ENCODE data around the gene OXLD1.

The OXLD1 gene

DNA sequence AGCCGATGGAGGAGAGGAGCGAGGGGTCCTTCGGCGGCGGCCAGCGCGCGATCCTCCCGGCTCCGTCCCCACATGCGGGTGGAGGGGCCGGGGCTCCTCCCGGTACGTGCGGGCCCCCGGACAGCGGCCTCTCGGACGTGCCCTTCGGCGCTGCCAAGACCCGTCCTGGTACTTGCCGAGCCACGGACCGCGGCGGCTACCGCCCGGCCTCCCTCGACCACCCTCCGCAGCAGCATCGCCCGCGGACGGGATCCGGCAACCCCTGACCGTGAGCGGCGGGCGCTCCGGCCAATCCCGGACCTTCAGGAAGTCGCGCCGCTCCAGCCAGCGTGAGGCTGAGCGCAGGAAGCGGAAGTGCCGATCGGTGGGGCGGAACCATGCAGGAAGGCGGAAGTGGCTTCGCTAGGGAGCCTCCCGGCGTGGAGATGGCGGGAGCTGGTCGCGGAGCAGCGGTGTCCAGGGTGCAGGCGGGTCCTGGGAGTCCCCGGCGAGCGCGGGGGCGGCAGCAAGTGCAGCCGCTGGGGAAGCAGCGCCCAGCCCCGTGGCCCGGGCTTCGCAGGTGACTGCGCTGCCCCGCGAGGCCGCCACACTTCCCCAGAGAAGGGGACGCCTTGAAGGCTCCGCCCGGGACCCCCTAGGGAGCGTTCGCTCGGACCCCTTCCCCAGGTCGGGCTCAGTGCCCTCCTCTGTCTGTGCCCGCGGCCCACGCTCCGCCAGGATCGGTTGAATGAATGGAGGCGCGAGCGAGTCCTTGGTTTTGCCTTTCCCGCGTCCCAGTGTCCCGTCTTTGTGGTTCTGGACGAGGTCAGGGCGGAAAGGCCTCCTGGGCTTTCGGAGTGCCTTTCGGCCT lies at the start of gene OXLD1, which contains the start of gene CCDC137:
OXLD1 (minus strand) TSS at position 264 of the 850 bp plus-strand sequence; CDS start at position 236, 28 bp downstream.
CCDC137 (plus strand) TSS at position 396 of the 850 bp plus-strand sequence; CDS start at position 426, 30 bp downstream.
- no peak for DNase-seq

DNA sequence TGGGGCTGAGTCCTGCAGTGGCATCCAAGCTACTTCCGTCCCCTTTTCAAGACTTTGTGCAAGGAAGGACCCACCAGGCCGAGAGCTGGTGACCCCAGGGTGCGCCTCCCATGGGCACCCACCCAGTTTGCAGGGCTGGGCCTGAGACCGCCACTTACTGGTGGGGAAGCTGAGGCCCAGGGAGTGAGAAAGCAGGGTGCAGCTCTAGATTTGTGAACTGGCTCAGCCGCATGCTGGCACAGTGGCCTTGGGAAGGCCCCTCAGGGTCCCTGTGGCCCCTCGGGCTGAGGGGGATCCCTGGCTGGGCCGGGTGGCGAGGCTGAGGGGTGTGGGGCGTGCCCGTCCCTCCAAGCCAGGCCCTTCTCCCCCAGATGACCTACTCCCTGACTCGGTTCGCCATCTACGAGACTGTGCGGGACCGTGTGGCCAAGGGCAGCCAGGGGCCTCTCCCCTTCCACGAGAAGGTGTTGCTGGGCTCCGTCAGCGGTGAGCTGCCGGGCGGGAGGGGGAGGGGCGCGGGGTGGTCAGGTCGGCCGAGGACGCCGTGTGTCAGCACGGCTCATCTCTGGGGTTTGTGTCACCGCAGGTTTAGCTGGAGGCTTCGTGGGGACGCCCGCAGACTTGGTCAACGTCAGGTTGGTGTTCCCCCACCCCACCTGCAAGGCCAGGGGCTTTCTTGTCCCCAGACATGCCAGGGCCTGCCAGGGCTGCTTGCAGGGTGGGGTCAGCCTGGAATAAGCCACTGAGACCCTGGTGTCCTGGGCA lies 48.9 kb upstream of the OXLD1 start:
- DNase-seq: no peak

DNA sequence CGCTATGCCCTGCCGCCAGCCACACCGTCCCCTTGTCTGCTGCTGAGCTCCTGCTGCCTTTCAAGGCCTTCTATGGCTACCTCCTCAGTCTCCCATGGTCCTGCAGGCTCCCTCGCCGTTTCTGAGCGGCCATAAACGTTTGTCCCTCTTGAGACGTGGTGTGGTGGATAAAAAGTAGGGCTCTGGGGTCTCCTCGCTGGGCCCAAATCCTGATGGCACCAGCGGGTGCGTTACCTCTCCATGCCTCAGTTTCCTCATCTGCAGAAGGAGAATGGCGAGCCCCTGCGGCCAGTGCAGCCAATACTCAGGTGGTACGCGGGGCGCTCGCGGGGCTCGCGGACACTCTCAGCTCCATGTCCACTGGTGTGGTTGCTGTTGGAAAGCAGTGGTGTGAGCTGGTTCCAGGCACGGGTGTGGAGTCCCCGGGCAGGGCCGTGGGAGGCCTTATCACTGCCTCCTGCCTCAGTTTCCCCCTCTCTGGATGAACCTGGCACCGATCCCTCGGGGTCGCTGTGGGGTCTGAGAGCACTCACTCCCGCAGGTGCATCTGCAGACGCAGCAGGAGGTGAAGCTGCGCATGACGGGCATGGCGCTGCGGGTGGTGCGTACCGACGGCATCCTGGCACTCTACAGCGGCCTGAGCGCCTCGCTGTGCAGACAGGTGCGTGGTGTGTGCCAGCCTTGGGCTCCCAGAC lies 48.2 kb upstream of the OXLD1 start:
- no peak for DNase-seq

DNA sequence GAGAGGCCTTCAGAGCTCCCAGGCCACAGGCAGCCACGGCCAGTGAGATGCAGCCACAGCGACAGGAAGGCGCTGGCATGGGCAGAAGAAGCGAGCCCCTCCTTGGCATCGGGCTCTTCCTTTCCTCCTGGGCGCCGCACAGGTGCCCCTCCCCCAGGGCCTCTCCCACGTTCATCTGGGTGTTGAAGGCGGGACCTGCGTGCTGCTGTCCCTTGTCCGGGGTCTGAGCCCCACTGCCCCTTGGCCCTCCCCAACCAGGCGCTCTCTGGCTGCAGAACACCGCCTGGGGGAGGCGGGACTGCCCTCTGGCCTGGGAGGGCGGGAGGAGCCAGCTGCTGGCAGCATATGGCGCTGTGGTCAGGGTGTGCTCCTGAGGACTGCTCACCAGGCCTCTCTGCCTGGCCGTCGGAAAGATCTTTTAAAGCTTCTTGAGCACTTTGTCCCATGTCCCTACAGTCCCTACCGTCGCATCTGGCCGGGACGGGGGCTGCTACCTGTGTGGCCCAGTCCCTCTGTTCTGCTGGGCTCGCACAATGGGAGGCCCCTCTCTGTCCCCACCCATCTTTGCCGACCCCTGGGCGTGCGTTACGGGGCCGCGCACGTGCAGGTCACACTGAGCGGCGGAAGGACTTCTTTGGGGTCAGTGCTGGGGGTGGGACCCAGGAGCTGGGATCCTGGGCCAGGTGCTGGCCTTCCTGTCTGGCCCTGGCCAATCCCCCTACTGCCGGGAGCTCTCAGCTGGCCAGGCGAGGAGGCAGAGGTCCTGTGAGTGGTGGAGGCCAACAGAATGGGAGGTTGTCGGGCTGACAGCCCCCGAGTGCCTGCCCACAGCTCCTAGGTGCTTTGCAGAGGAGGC lies 47.4 kb upstream of the OXLD1 start:
- no peak for DNase-seq

DNA sequence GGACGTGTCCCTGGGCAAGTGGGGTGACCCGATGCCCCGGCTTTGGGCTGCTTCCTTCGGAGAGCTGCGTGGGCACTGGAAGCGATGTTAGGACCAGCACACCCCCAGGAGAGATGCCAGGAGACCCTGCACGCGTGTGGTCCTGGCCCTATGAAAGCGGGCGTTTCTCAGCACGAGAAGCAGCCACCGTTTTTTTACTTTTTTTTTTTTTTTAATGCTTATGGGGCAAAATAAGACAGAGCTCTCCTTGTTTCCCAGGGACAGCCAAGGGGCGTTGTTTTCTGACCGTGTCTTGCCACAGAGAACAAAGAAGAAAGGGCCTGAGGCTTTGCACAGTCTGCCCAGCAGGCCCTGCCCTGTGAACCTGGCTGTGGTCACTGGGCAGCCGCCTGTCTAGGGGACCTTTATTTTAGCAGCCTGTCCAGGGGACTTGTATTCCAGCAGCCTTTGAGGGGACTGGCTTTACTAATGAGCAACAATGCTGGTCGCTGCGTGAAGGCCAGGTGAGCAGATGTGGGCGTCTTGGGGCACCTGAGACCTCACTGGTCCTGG lies 46.7 kb upstream of the OXLD1 start:
- no peak for DNase-seq

DNA sequence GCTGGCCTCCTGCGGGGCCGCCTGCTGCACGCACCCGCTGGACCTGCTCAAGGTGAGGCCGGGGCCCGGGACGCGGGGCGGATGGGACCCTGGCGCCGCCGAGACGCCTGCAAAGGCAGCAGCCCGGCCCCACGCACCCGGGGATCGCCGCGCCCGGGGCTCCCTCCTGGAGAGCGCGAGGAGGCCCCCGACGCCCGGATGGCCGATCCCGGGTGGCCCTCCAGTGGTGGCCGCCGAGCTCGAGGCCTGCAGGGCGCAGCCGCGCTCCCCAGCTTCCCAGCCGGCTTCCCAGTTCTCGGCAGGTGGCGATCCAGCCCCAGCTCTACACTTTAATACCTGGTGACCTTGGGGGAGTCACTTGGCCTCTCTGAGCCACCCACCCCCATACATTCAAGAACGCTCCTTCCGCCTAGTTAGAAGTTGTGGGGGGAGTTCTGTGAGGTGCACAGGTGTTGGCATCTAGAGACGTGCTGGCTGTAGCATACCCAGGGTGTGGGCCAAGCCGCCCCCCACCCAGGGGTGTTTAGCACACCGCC lies 46.1 kb upstream of the OXLD1 start:
- DNase-seq: no peak

DNA sequence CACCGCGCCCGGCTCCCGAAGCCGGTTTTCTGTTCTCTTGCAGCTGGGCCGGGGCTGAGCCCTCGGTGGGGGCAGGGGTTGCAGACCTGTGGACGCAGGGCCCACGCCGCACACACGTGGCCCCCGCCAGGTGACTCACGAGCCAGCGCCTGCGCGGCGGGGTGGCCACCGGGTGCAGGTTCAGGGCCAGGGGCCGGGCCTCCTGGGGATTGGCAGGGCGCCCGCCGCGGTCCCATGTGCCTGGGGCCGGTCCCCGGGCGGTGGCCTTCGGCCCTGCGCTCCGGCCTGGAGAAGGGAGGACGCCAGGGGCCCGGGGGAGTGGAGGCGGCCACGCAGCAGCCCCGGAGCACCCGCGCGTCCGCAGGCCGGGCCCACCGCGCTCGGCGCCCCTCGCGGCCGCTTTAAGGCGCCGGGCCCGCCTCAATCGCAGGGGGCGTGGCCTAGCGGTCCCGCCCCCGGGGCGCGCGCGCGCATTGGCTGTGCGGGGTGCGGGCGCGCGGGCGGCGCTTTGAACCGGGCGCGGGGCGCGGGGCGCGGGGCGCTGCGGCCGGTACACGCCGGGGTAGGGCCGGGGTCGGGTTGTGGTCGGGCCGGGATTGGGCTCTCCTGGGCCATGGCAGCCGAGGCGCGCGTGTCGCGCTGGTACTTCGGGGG lies 45.5 kb upstream of the OXLD1 start, which contains the start of gene SLC25A10:
SLC25A10 (plus strand) TSS at position 471 of the 654 bp plus-strand sequence; CDS start at position 614, 143 bp downstream.
- DNase-seq: no peak

DNA sequence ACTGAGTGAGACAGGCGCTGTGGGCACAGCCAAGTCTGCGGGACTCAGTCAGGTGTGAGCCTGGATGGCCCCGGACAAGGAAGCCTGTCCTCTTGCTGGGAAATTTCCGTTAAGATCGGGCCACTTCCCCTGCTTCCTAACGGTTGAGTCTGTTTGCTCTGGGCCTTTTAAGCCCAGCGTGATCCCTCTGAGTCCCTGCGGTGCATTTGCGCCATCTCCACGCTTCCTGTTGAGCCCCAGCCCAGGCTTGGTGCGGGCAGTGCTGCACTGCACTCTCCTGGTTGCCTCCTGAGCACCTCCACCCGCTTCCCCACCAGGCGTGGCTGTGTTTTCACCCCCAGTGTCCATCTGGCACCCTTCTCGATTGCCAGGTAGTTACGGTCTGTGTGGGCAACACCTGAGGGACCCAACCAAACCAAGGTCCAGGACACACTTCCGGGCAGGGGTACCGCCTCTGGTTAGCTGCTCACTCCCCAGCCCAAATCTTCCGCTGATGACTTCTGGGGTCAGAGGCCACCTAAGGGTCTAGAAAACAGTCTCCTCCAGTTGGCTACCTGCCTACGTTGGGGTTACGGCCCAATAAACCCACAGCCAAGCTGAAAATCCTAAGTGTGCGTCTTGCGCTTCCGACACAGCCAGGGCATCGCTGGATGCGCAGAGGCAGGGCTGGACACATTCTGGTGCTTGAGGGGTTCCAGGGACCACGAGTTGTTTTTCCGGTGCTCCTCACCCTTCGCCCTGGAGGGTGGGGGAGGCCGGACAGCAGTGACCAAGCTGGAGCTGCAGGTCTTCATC lies 44.3 kb upstream of the OXLD1 start:
- DNase-seq: no peak

DNA sequence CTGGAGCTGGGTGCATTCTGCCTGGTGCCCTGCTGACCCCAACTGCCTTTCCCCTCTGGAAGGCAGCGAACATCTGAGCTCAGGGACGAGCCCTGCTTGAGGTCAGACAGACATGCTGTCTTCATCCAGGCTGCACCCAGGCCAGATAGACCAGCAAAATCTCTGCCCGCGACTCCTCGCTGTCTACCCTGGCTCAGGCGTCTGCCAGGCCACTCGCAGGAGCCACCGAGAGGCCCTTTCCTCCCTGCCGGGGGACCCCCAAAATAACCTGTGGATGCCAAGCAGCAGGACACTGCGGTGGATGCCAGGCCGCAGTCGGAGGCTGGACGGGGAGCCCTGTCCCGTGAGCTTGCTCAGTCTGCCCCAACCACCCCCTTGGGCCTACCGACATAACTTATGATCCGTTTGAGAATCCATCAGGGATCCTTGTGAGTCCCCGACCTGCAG lies 42.4 kb upstream of the OXLD1 start:
- no peak for DNase-seq

DNA sequence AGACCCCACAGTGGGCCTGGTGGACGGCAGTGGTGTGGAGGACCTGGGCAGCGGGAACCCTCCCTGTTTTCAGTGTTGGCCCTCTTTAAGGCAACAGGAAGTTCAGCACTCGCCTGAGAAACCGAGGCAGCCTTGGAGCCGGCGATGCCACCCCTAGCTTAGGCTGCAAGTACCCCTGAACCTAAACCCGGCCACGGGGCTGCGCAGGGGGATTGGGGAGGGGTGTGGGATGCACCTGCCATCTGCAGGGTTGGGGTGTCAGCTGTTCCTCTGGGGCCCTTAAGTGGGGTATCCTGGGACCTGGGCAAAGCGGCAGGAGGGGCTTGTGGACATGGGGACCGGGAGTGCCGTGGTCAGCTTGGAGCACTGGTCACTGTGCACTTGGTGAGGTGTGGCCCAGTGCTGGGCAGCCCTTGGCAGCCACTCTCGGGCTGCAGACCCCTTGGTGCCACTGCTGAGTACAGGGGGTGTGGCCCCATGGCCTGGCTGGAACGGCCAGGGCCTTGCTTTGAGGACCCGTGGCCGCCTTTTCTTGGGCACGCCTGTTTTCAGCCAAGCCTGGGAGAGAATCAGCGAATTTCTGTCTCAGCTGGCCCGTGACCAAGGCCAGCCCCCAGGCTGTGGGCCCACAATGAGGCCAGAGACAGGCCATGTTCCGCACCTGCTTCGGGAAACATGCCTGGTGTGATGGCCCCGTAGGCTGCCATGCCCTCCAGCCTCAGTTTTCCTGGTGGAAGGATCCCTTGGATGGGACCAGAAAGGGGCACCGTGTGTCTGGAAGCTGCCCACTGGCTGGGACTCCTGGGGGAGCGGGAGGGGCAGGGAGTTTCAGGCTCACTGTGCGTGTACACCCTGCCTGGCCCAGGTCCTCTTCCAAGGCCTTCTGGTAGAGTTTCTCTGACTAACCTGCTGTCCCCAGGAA lies 41.6 kb upstream of the OXLD1 start:
- no peak for DNase-seq

DNA sequence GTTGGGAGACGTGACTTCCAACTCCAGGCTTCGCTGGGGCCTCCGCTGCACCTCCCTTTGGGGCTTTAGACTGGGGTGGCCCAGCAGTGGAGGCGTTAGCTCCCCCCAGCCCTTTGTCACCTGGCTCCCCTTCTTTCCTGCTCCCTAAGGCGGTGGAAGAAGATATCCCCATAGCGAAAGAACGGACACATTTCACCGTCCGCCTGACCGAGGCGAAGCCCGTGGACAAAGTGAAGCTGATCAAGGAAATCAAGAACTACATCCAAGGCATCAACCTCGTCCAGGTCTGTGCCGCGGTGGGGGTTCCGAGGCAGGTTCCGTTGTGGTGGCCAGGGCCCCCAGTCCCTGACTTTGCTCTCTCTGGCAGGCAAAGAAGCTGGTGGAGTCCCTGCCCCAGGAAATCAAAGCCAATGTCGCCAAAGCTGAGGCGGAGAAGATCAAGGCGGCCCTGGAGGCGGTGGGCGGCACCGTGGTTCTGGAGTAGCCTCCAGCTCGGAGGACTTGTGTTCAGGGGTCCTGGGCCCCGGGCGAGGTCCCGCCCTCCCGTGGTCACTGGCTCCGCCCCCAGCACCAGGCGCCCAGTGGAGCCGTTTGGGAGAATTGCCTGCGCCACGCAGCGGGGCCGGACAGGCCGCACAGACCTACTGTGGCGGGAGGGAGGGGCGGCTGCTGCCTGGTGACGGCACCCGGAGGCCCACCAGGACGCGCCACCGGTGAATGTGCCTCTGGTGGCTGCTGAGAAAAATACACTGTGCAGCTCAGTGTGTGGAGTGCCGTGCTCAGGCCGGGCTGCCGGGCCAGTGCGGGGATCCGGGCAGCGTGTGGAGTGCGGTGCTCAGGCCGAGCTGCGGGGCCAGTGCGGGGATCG lies 40.6 kb upstream of the OXLD1 start:
- DNase-seq: no peak

DNA sequence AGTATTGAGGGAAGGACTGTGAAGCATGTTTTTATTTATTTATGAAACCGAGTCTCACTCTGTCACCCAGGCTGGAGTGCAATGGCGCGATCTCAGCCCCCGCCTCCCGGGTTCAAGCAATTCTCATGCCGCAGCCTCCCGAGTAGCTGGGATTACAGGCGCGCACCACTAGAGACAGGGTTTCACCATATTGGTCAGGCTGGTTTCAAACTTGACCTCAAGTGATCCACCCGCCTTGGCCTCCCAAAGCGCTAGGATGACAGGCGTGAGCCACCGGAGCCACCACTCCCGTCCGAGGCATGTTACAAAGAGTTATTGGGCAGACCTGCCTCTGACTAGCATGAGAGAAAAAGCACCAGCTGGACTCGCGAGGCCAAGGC lies 39.8 kb upstream of the OXLD1 start:
- DNase-seq: no peak

DNA sequence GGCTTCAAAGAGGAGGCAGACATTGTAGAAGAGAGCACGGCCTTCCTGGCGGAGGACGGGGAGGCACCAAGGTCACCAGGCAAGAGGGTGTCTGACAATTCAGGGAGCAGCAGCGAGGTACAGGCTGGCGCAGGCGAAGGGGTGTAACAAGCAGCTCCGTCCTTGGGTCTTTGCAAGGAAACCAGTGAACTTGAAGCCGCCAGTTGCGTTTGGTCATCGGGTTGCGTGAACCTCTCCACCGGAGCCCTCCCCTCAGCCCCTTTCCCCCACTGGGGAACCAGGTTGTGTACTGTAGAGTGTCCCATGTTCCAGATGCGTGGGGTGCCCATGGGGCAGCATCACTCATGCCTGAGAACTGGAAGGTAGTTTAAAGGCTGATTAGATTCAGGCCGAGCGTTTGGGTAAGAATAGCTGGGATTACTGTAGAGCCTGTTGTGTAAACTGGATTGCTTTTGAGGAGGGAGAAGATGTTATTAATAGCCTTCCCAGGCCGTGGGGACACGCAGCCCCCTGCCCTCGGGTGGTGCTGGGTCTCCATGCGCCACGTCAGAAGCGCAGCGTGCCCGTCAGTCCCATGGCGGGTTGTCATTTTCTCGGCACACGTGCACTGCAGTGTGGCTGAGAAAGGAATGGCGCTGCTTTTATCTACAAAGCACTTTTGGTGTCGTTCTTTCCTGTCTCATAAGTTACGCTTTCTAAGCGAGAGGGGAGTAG lies 39.3 kb upstream of the OXLD1 start:
- DNase-seq: no peak

DNA sequence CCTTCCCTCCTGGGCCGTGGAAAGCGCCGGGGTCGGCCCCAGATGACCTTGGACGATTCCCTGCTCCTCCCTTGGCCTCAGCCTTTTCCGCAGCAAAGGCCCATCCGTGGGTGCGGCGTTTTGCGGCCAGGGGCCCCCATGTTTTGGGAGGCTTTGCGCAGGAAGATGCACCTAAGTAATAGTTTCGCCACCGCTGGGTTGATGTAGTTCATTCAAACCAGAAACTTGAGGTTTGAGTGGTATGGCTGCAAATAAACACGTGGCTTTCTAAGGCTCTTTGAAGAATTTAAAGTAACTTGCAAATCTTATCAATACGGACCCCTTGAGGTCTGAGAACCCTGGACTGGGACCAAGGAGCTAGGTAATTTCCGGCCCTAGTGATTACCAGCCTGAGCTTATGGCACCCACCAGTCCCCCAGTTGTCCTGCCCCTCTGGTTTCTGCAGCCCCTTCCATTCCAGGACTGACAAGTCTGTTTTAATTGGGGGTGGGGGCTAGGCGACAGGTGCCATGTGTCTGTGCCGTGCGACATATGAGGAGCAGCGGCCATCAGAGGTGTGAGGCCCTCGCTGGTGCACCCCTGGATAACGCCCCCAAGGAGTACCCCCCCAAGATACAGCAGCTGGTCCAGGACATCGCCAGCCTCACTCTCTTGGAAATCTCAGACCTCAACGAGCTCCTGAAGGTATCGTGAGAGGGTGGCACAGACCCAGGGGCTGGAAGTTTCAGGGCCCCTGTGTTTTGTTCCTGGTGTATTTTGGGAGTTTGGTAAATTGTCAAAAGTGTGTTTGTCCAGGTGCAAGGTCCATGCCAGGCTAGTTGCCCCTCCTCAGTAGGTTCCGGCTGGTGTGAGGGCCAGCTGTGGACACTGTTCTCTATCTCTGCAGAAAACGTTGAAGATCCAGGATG lies 37.6 kb upstream of the OXLD1 start:
- DNase-seq: no peak

DNA sequence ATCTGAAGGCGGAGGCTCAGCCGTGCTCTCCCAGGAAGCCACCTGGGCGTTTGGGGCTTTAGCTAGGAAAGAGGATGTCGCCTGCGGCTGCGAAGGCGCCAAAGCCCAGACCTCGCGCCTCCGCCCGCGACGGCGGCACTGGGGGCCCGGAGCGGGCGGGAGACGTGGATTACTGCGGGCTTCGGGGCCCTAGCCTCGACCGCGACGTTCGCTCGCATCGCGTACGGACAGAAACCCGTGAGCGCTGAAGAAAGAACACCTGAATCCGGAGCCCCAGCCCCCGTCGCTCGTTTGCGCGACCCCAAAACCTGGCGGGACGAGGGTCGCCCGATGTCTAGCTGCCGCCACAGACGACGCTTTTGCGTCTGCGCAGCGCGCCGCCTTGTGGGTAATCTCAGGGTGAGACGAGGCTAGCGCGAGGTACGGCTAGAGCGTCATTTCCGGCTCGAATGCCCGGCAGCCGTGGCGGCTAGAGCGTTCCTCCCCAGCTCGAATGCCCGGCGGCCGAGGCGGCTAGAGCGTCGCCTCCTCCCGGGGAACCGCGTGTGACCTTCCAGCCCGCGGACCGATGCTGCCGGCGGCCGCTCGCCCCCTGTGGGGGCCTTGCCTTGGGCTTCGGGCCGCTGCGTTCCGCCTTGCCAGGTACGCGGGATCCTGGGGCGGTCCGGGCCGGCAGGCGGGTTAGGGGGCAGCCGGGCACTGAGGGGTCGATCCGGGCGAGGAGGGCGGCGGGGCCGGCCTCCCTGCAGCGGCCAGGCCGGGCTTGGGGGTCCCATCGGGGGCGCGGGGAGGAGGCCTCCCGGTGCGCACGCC lies 36.7 kb upstream of the OXLD1 start, which contains the start of gene MRPL12:
MRPL12 (plus strand) TSS at position 434 of the 813 bp plus-strand sequence; CDS start at position 569, 135 bp downstream.
- DNase-seq: no peak
